ENCODE results near the gene ZNF107.
"Not testable (repeated sequence)": the region's sequence is repeated elsewhere in the genome, so short reads cannot be mapped to it uniquely, and the experiment has no call there.

ZNF107 gene

GRCh38 chr7:64651203-64651602 is 14.7 kb upstream of the ZNF107 start:
- no peak for DNase-seq

DNA sequence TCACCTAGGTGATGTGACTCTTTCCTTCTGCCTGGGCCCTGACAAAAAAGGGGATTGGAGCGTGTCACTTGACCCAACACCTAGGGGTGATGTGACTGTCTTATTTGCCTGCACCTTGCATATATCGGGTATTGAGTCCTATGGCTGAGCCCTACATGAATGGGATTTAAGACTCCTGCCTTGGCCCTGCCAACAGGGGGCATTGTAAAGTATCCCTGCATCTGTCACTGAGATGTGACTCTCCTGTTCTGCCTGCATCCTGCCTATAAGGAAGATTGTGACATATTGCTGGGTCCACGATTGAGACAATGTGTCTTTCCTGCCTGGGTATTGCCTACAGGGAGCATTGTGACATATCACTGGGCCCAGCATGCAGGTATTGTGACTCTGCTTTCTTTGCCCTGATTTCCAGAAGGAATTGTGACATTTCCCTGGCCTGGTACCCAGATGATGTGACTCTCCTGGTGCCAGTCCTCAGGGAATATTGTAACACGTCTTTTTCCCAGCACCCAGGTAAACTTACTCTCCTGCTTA is 14.2 kb upstream of the ZNF107 start:
- no peak for DNase-seq

GRCh38 chr7:64653721-64654401 is 12.1 kb upstream of the ZNF107 start:
- DNase-seq, result no peak

GRCh38 chr7:64654796-64655548 is 11.0 kb upstream of the ZNF107 start:
- DNase-seq, result no peak

- no peak for DNase-seq
Observed at GRCh38 chr7:64655811-64656210, 10.1 kb upstream of the ZNF107 start.

DNA sequence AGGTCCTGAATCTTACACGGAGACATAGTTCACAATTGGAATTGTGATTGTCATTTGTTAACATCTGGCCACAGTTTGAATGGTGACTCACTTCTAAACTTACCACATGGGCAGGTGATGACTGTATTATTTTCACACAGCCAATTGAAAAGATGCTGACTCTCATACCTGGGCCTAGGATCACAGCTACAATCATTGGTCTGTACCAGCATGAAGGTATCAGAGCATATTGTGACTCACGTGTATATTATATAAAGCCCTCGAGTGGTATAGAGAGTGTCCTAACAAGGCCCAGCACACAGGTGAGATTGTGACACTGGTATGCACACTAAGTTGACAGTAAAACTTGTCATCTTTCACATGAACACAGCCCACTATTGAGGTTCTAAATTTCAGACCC is 9.4 kb upstream of the ZNF107 start:
- DNase-seq, result no peak

GRCh38 chr7:64662091-64662490 is 3.8 kb upstream of the ZNF107 start:
- not testable (repeated sequence) for DNase-seq

- no peak for DNase-seq
Observed at GRCh38 chr7:64666663-64667050, 724 bp downstream of the ZNF107 start.

GRCh38 chr7:64667311-64667710 is 1.4 kb downstream of the ZNF107 start:
- DNase-seq, result no peak

DNA sequence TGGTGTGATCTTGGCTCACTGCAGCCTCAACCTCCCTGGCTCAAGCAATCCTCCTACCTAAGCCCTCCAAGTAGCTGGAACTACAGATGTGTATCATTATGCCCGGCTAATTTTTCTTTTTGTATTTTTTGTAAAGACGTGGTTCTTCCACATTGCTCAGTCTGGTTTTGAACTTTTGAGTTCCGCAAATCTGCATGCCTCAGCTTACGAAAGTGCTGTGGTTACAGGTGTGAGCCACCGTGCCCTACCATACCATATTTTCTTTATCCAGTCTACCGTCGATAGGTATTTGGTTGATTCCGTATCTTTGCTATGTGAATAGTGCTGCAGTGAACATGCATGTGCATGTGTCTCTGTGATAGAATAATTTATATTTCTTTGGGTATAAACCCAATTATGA is 6.5 kb downstream of the ZNF107 start:
- no peak for DNase-seq

DNA sequence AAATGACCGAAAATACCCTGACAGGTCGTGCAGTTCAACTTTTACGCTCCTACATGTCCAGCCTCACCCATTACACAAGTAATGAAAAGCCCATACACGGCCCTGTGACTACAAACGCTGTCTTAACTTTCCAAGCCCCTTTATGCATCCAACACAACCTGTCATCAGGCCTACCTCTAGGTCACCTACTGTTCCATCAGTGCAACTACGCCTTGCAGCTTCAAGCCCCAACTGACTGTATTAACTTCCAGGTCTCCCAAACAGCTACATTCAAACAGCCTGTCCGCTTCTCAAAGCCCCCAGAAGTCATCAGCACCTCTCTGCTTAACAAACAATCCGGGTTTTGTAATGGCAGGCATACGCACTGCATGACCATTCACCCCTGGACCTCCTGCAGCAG is 19.2 kb downstream of the ZNF107 start:
- DNase-seq, result no peak

DNA sequence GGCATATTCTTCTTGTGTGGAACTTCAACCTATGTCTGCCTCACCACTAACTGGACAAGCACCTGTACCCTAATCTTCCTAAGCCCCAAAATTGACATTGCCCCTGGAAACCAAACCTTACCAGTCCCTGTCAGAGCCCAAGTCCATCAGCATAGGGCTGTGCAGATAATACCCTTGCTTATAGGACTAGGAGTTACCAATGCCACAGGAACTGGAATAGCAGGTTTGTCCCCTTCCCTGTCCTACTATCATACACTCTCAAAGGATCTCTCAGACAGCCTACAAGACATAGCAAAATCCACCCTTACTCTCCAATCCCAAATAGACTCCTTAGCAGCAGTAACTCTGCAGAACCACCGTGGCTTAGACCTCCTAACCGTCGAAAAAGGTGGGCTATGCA is 19.8 kb downstream of the ZNF107 start:
- DNase-seq, result no peak

DNA sequence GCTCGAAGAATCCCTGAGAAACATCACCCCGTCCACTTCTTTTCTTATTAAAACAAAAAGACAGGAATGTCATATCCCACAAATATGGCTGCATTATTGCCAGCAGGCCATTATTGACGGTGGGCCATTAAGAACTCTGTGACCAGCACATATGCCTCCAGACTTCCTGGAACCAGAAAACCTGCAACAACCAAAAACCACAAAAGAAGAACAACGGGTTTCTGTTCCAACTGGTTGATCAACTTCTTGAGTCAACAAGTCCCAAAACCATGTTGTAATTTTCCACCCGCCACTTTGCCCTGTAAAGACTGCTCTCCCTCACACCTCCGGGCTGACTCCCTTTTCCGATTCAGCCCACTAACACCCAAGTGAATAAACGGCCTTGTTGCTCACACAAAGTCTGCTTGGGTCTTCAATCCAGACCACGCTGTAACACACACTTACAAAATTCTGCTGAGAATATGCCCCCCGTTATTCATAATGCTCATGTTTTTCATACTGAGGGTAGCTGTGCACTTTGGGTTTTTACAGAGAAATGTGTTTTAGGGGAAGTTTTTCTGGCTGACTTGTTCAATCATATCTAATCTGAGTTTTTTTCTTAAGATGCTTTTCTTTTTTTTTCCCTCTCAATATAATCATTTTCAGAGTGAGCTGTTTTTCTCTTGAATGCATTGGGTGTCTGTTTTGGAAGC is 20.7 kb downstream of the ZNF107 start:
- no peak for DNase-seq

- DNase-seq, result no peak
Observed at GRCh38 chr7:64687249-64687648, 21.3 kb downstream of the ZNF107 start.

DNA sequence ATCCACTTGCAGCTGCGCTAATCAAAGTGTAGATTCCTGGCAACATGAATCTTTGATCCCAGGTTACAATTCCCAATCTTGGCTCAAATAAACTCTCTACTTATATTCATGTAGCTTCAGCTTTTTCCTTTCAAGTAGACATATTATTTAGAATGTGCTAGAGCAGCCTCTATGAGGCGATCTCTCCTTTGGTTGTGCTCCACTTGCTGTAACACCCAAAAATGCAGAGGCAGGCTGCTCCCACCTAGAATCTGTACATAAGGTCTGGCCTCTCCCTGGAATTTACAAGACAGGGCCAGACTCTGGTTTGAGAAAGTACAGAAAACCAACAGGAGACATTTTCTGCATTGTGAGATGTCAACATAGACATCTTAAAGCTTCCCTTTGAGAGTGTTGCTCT is 23.1 kb downstream of the ZNF107 start:
- DNase-seq, result no peak

DNA sequence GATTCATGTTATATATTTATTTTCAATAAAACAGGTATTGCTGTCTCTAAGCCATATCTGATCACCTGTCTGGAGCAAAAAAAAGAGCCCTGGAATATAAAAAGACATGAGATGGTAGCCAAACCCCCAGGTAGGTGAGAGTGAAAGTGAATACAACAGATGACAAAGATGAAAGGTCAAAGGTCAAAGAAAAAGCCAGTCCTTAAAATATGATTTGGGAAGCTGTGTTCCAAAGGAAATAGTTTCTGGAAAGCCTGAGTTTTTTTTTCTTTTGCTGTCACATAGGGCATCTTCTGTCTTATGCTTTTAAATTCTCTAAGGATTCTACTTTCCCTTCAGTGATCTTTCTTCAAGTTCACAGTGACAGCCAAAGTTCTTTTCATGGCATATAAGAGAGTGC is 25.9 kb downstream of the ZNF107 start:
- DNase-seq, result no peak

DNA sequence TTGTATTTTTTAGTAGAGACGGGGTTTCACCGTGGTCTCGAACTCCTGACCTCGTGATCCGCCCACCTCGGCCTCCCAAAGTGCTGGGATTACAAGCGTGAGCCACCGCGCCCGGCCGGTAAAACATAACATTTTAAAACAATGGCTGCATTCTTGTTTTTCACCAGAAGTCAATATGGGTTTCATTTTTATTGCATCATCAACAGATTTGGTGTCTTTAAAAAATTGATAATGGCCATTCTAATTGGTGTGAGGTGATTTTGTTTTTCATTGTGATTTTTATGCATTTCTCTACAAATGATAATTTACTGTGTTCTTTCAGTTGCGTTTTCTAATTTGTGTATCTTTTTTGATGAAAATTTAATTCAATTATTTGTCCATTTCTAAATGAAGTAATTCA is 31.9 kb downstream of the ZNF107 start:
- not testable (repeated sequence) for DNase-seq

GRCh38 chr7:64706625-64707292 is 40.8 kb downstream of the ZNF107 start:
- DNase-seq, result no peak

- not testable (repeated sequence) for DNase-seq
Observed at GRCh38 chr7:64717896-64718295, 52.0 kb downstream of the ZNF107 start.

DNA sequence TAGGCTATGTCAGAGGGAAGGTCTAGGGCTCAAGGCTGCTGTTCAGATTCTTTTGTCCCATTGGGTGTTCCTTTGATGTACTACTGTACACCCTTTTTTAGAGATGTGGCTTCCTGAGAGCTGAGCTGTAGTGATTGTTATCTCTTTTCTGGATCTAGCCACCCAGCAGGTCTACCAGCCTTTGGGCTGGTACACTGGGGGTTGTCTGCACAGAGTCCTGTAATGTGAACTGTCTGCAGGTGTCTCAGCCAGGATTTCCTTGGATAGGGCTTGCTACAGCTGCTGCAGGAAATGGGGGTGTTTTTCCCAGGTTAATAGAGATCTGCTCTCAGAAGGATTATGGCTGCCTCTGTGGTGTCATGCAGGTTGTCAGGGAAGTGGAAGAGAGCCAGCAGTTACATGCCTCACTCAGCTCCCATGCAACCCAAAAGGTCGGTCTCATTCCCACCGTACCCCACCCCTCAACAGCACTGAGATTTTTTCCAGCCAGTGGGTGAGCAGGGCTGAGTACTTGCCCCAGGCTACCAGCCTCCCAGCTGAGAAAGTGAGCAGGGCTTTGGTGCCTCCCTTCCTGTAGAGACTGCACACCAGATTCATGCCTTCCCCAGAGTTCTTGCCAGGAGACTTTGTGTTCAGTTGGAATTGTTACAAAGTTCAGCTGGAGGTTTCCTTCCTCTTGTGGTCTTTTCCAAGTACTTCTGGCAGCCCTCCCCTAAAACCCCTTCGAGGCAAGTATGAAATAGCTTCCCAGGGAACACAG is 63.3 kb downstream of the ZNF107 start:
- DNase-seq, result no peak

GRCh38 chr7:64733550-64734240 is 67.8 kb downstream of the ZNF107 start:
- DNase-seq, result no peak

GRCh38 chr7:64736575-64736974 is 70.6 kb downstream of the ZNF107 start:
- DNase-seq, result no peak

Data from NCI-H226 (cell line).